Neuronal stem cell (in vitro differentiated cells): ENCODE results near the gene TMEM271.
A peak's percentile ranks its signal among the peaks of the same experiment; 100 is the strongest.

Experiments used
- DNase-seq: peaks from one replicate; pipeline ENCODE4 v3.0.0-alpha.2; 2013; ENCODE audit warnings: low spot score
- H2AFZ ChIP-seq: one replicate; pipeline ENCODE4 v1.6.1; 2013; ENCODE audit warnings: mild to moderate bottlenecking, low read length, inconsistent platforms
- H2AK5ac ChIP-seq: 2 replicates; pipeline ENCODE4 v1.6.1; 2013; ENCODE audit warnings: low read depth, mild to moderate bottlenecking, inconsistent platforms, low read length, moderate library complexity, mixed read lengths
- H2BK120ac ChIP-seq: 2 replicates; pipeline ENCODE4 v1.6.1; 2013; ENCODE audit warnings: low read depth, mild to moderate bottlenecking, inconsistent platforms, low read length, moderate library complexity, mixed read lengths
- H2BK12ac ChIP-seq: one replicate; pipeline ENCODE4 v1.6.1; 2013; ENCODE audit warnings: low read length, inconsistent platforms
- H2BK15ac ChIP-seq: 2 replicates; pipeline ENCODE4 v1.6.1; 2013; ENCODE audit warnings: mild to moderate bottlenecking, low read length, inconsistent platforms, mixed read lengths
- H2BK5ac ChIP-seq: one replicate; pipeline ENCODE4 v1.6.1; 2013; ENCODE audit warnings: inconsistent platforms, mild to moderate bottlenecking, low read length, moderate library complexity
- H3K14ac ChIP-seq: one replicate; pipeline ENCODE4 v1.6.1; 2013; ENCODE audit warnings: low read length, inconsistent platforms
- H3K18ac ChIP-seq: 2 replicates; pipeline ENCODE4 v1.6.1; 2013; ENCODE audit warnings: low read length, inconsistent platforms
- H3K23ac ChIP-seq: 2 replicates; pipeline ENCODE4 v1.6.1; 2013; ENCODE audit warnings: low read depth, mild to moderate bottlenecking, mixed read lengths, low read length, inconsistent platforms; ENCODE audit not compliant: poor library complexity
- H3K27ac ChIP-seq: replicated peaks from 3 replicates; pipeline ENCODE4 v1.5.1; 2013; ENCODE audit warnings: low read length, inconsistent platforms
- H3K27me3 ChIP-seq, 3 experiments: 2 replicates each; pipeline ENCODE4 v1.6.1; 2013; ENCODE audit warnings: low read length in 3 of 3, mild to moderate bottlenecking in 2 of 3, inconsistent platforms in 1 of 3, low read depth in 1 of 3, mixed read lengths in 1 of 3, moderate library complexity in 1 of 3; ENCODE audit not compliant: control insufficient read depth in 3 of 3, insufficient read depth in 3 of 3
- H3K36me3 ChIP-seq, 2 donors: replicated peaks in 1 of 2; 2 replicates each; pipeline ENCODE4 v1.6.1; 2013; ENCODE audit warnings: low read length in 2 of 2; ENCODE audit not compliant: control insufficient read depth in 2 of 2, insufficient read depth in 2 of 2
- H3K4ac ChIP-seq: 2 replicates; pipeline ENCODE4 v1.6.1; 2013; ENCODE audit warnings: inconsistent platforms, mild to moderate bottlenecking, low read length, moderate library complexity
- H3K4me1 ChIP-seq, 2 donors: 1 replicate in 1 of 2; 2 replicates in 1 of 2; pipeline ENCODE4 v1.6.1; 2013; ENCODE audit warnings: low read length in 2 of 2, low read depth in 1 of 2; ENCODE audit not compliant: control insufficient read depth in 2 of 2, insufficient read depth in 1 of 2
- H3K4me2 ChIP-seq: one replicate; pipeline ENCODE4 v1.6.1; 2013; ENCODE audit warnings: mild to moderate bottlenecking, low read length, inconsistent platforms; ENCODE audit not compliant: insufficient read depth, poor library complexity, severe bottlenecking
- H3K4me3 ChIP-seq, 2 donors: 2 replicates each; pipeline ENCODE4 v1.5.1; 2013; ENCODE audit warnings: low read length in 2 of 2, mild to moderate bottlenecking in 2 of 2, inconsistent platforms in 1 of 2, moderate library complexity in 1 of 2
- H3K79me1 ChIP-seq: one replicate; pipeline ENCODE4 v1.6.1; 2013; ENCODE audit warnings: low read depth, mild to moderate bottlenecking, inconsistent platforms, low read length, moderate library complexity
- H3K9ac ChIP-seq: one replicate; pipeline ENCODE4 v1.6.1; 2013; ENCODE audit warnings: mild to moderate bottlenecking, low read depth, low read length, inconsistent platforms; ENCODE audit not compliant: poor library complexity
- H3K9me3 ChIP-seq, 2 donors: replicated peaks in 1 of 2; 2 replicates each; pipeline versions ENCODE3 to v1.6.1; 2013; ENCODE audit warnings: low read length in 2 of 2, mild to moderate bottlenecking in 2 of 2, inconsistent platforms in 1 of 2, low read depth in 1 of 2, mixed read lengths in 1 of 2, moderate library complexity in 1 of 2; ENCODE audit not compliant: control insufficient read depth in 2 of 2, insufficient read depth in 1 of 2
- H4K8ac ChIP-seq: one replicate; pipeline ENCODE4 v1.6.1; 2013; ENCODE audit warnings: low read depth, mild to moderate bottlenecking, inconsistent platforms, low read length, moderate library complexity
- H4K91ac ChIP-seq: one replicate; pipeline ENCODE4 v1.6.1; 2013; ENCODE audit warnings: low read length, low read depth, mild to moderate bottlenecking, inconsistent platforms; ENCODE audit not compliant: poor library complexity
- WGBS, 2 donors: extraction: QIAGEN DNeasy Blood & Tissue Kit; methylation state at CpG; one replicate each; pipeline ENCODE4 v1.1.7; 2013; ENCODE audit warnings: missing lambda C conversion rate in 2 of 2, mixed read lengths in 1 of 2; ENCODE audit not compliant: insufficient read length in 2 of 2, insufficient replicate concordance in 1 of 2; ENCODE audit errors: extremely low coverage in 2 of 2; 5-methylcytosine and 5-hydroxymethylcytosine counted together

TMEM271 gene

DNA sequence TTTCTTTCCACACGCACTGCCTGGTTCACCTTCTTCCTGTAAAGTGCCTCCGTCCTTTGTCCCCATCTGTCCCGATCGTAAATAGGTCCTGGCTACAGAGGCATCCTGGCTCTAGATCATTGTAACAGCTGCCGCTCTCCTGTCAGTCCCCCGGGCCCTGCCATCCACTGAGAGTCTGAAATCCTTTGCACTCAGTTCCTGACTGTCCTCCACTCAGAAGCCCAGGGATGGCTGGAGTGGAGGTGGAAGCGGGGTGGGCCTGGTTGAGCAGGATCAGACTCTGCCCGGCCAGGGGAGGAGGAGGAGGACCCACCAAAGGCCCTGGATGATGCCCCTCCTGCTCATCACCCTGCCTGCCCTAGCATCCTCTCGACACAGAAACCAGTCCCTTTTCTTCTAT, 47.3 kb downstream of the TMEM271 start:
- Histone ChIP-seq H3K23ac (no peak overlapping the region), H3K18ac (no peak overlapping the region), H2BK120ac (no peak overlapping the region), H3K36me3 (peaks cover 37 to 98% of the 10 kb centered on the region in 2 donors), H2BK15ac (no peak overlapping the region), H2BK12ac (no peak overlapping the region), H3K27ac (no peak overlapping the region), H3K4me2 (no peak overlapping the region), H3K79me1 (no peaks in the 10 kb centered on the region), H3K4me1 (no peaks in the 10 kb centered on the region), H3K4ac (no peak overlapping the region), H3K14ac (no peak overlapping the region), H3K4me3 (no peak overlapping the region), H3K9ac (no peak overlapping the region), H4K91ac (peak overlapping the region; percentile 67), H2AK5ac (no peak overlapping the region), H3K27me3 (no peaks in the 10 kb centered on the region), H4K8ac (no peak overlapping the region), H2AFZ (no peak overlapping the region), H2BK5ac (no peak overlapping the region), H3K9me3 (peaks cover 0 to 3% of the 10 kb centered on the region in 2 donors)
- no peak for DNase-seq
- WGBS, 2 donors: no CpG with 5 or more reads among the region's 9 CpGs

DNA sequence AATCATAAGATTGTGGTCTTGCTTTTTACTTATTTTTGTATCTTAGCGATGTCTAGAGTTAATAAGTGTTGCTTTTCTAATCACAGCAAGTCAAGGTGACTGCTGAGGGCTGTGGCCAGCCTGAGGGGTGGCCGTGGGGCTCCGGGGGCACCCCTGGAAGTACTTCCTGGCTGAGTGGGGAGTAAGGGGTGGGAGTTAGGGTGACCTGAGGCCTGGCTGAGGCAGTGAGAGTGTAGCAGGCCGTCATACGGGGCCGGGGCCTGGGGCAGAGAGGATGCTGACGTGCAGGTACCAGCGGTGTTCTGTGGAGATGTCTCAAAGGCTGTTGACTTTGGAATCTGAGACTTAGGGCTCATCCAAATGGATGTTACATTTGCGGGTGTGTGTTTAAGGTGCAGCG, 47.8 kb downstream of the TMEM271 start:
- no peak overlapping the region for H3K27ac ChIP-seq
- H3K4me3 ChIP-seq: no peak overlapping the region
- H2AK5ac ChIP-seq: no peak overlapping the region
- H2BK5ac ChIP-seq: no peak overlapping the region
- H3K9ac ChIP-seq: no peak overlapping the region
- H3K23ac ChIP-seq: no peak overlapping the region
- H2BK12ac ChIP-seq: no peak overlapping the region
- no peak overlapping the region for H4K91ac ChIP-seq
- no peak overlapping the region for H3K4me2 ChIP-seq
- no peaks in the 10 kb centered on the region for H3K4me1 ChIP-seq
- H4K8ac ChIP-seq: no peak overlapping the region
- WGBS, 2 donors: no CpG with 5 or more reads among the region's 10 CpGs
- no peak overlapping the region for H2BK120ac ChIP-seq
- H3K9me3 ChIP-seq: peaks cover 0 to 3% of the 10 kb centered on the region in 2 donors
- DNase-seq: no peak
- H3K27me3 ChIP-seq: no peaks in the 10 kb centered on the region
- H3K79me1 ChIP-seq: no peaks in the 10 kb centered on the region
- no peak overlapping the region for H2BK15ac ChIP-seq
- H3K4ac ChIP-seq: no peak overlapping the region
- no peak overlapping the region for H3K18ac ChIP-seq
- no peak overlapping the region for H3K14ac ChIP-seq
- H2AFZ ChIP-seq: no peak overlapping the region
- peaks cover 39 to 98% of the 10 kb centered on the region in 2 donors for H3K36me3 ChIP-seq

DNA sequence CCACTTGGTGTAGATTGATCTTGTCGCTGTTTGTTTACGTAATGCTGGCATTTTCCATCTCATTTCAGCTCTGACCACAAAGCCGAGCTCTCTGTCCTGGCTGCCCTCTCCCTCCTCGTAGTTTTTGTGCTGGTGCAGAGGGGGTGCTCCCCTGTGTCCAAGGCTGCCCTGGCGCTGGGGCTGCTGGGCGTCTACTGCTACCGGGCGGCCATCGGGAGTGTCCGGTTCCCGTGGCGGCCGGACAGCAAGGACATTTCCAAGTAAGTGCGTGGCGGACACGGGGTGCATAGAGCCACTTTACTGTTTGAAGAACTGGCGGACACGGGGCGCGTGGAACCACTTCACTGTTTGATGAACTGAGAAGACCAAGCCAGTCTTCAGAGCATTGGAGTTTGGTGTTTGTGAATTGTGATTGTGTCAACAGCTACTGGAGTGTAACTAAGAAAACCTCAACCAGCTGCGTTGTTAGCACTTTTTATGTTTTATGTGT, 49.1 kb downstream of the TMEM271 start:
- H3K36me3 ChIP-seq: peaks cover 38 to 98% of the 10 kb centered on the region in 2 donors
- H2BK5ac ChIP-seq: no peak overlapping the region
- H3K27ac ChIP-seq: no peak overlapping the region
- H3K4me1 ChIP-seq: no peaks in the 10 kb centered on the region
- peaks cover 0 to 2% of the 10 kb centered on the region in 2 donors for H3K9me3 ChIP-seq
- DNase-seq: no peak
- no peak overlapping the region for H2BK15ac ChIP-seq
- no peaks in the 10 kb centered on the region for H3K79me1 ChIP-seq
- no peak overlapping the region for H3K4me2 ChIP-seq
- H4K8ac ChIP-seq: no peak overlapping the region
- no peak overlapping the region for H3K4ac ChIP-seq
- H3K18ac ChIP-seq: no peak overlapping the region
- H3K9ac ChIP-seq: no peak overlapping the region
- H2AFZ ChIP-seq: no peak overlapping the region
- H2AK5ac ChIP-seq: no peak overlapping the region
- peak overlapping the region; percentile 67 for H3K23ac ChIP-seq
- no peak overlapping the region for H3K4me3 ChIP-seq
- no peak overlapping the region for H4K91ac ChIP-seq
- no peak overlapping the region for H3K14ac ChIP-seq
- H2BK12ac ChIP-seq: no peak overlapping the region
- no CpG with 5 or more reads among the region's 21 CpGs for WGBS, 2 donors
- H3K27me3 ChIP-seq: no peaks in the 10 kb centered on the region
- no peak overlapping the region for H2BK120ac ChIP-seq

DNA sequence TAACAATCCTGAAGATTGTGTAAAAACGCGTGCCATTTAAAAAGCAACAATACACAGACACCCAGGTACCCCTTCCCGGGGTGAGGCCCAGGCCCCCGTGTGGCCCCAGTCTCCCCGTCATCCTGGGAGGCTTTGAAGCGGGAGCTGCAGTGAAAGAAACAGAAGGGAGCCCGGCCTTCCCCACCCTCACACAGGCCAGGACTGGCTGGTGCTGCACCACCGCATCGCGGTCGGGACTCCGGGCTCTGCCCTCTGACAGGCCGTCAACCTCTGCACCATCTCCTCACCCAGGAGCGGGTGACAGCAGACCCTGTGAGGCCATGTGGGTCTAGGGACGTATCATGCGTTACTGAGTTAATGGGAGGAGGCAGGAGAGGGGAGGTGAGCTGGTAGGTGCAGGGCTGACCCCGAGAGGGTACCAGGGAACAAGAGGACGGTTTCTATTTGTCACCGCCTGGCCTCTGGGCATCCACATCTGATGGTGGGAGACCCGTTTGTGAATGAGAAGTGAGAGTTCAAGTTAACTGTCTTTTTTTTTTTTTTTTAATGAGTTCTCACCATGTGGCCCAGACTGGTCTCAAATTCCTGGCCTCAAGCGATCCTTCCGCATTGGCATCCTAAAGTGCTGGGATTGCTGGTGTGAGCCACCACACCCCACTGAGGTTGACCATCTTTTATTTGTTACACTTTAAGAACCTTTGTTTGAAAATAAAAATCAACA, 49.7 kb downstream of the TMEM271 start:
- H3K4ac ChIP-seq: no peak overlapping the region
- no CpG with 5 or more reads among the region's 22 CpGs for WGBS, 2 donors
- H3K23ac ChIP-seq: no peak overlapping the region
- no peak overlapping the region for H2AK5ac ChIP-seq
- H2BK15ac ChIP-seq: no peak overlapping the region
- H3K36me3 ChIP-seq: peaks cover 40 to 98% of the 10 kb centered on the region in 2 donors
- no peak overlapping the region for H2BK12ac ChIP-seq
- no peaks in the 10 kb centered on the region for H3K79me1 ChIP-seq
- H3K14ac ChIP-seq: no peak overlapping the region
- no peak overlapping the region for H3K27ac ChIP-seq
- no peak for DNase-seq
- H2BK120ac ChIP-seq: no peak overlapping the region
- no peak overlapping the region for H4K8ac ChIP-seq
- H3K4me3 ChIP-seq: no peak overlapping the region
- H3K4me2 ChIP-seq: no peak overlapping the region
- no peaks in the 10 kb centered on the region for H3K9me3 ChIP-seq
- H3K18ac ChIP-seq: no peak overlapping the region
- H2BK5ac ChIP-seq: no peak overlapping the region
- H3K27me3 ChIP-seq: no peaks in the 10 kb centered on the region
- no peak overlapping the region for H3K9ac ChIP-seq
- H4K91ac ChIP-seq: no peak overlapping the region
- H2AFZ ChIP-seq: no peak overlapping the region
- no peaks in the 10 kb centered on the region for H3K4me1 ChIP-seq
